ENCODE results near the gene HP1BP3. TPM values are rescaled to one million over a fixed set of nuclear protein-coding genes. Genes with fewer than 3 reads are reported as not detected.
"Not testable (repeated sequence)": the region's sequence is repeated elsewhere in the genome, so short reads cannot be mapped to it uniquely, and the experiment has no call there.

The HP1BP3 gene
- total and polyA plus RNA-seq, 7 donors, result 54.6 to 269 (median 158) TPM

- TF ChIP-seq POLR2AphosphoS5 (IDR thresholded peaks at IDR 0.05) (no peak), EP300 (IDR thresholded peaks at IDR 0.05) (no peak), POLR2A (IDR thresholded peaks at IDR 0.05) (no peak), CTCF (IDR thresholded peaks at IDR 0.05) (no peak)
- H3K9me3 ChIP-seq, result no peaks in the 10 kb centered on the region
- H3K36me3 ChIP-seq, result no peaks in the 10 kb centered on the region
- WGBS, 2 donors, result 90% methylated on average over 12 of the region's 12 CpGs
- H3K27me3 ChIP-seq, result peaks cover 0 to under 1% (median 0%) of the 10 kb centered on the region in 3 donors
- peaks cover 0 to 13% (median 10%) of the 10 kb centered on the region in 4 donors for H3K4me1 ChIP-seq
- H3K4me3 ChIP-seq, result no peak overlapping the region
- DNase-seq, result peak; percentile 48
- intact Hi-C loops (cut with DNase I), result no loop called here
- H3K27ac ChIP-seq, result no peak overlapping the region
Observed at GRCh38 chr1:20720631-20721091, 66.4 kb downstream of the HP1BP3 start.

- 76 to 87% methylated on average over 5 of the region's 5 CpGs for WGBS, 2 donors
- H3K36me3 ChIP-seq, result no peaks in the 10 kb centered on the region
- peaks cover 0 to 13% (median 10%) of the 10 kb centered on the region in 4 donors for H3K4me1 ChIP-seq
- H3K27ac ChIP-seq, result no peak overlapping the region
- H3K4me3 ChIP-seq, result no peak overlapping the region
- peak; percentile 48 for DNase-seq
- H3K27me3 ChIP-seq, result peaks cover 0 to 3% (median 0%) of the 10 kb centered on the region in 3 donors
- intact Hi-C loops (cut with DNase I), result no loop called here
- H3K9me3 ChIP-seq, result no peaks in the 10 kb centered on the region
- TF ChIP-seq EP300 (IDR thresholded peaks at IDR 0.05) (no peak), POLR2AphosphoS5 (IDR thresholded peaks at IDR 0.05) (no peak), POLR2A (IDR thresholded peaks at IDR 0.05) (no peak), CTCF (IDR thresholded peaks at IDR 0.05) (no peak)
Observed at GRCh38 chr1:20719871-20720620, 67.1 kb downstream of the HP1BP3 start.

GRCh38 chr1:20719261-20719660 is 67.8 kb downstream of the HP1BP3 start:
- peak; percentile 35 for DNase-seq
- Histone ChIP-seq H3K4me1 (peaks cover 0 to 13% (median 10%) of the 10 kb centered on the region in 4 donors), H3K27me3 (peaks cover 0 to 3% (median 0%) of the 10 kb centered on the region in 3 donors), H3K4me3 (no peak overlapping the region), H3K27ac (no peak overlapping the region), H3K36me3 (no peaks in the 10 kb centered on the region), H3K9me3 (no peaks in the 10 kb centered on the region)
- TF ChIP-seq POLR2AphosphoS5 (IDR thresholded peaks at IDR 0.05), result no peak
- no peak for TF ChIP-seq EP300 (IDR thresholded peaks at IDR 0.05)
- WGBS, 2 donors, result 89 to 91% methylated on average over 8 of the region's 8 CpGs
- intact Hi-C loops (cut with DNase I), result no loop called here

GRCh38 chr1:20718343-20718882 is 68.7 kb downstream of the HP1BP3 start:
- peaks cover 0 to 13% (median 10%) of the 10 kb centered on the region in 4 donors for H3K4me1 ChIP-seq
- peak overlapping the region in 2 of 4 donors; percentile 7 to 9 for H3K27ac ChIP-seq
- peak overlapping the region in 3 of 4 donors; percentile 46 to 55 (median 48) for H3K4me3 ChIP-seq
- H3K9me3 ChIP-seq; H3K27me3 ChIP-seq; H3K36me3 ChIP-seq; intact Hi-C loops (cut with DNase I): not testable (repeated sequence)
- DNase-seq, result peak; percentile 56
- WGBS, 2 donors, result 46 to 63% methylated on average over 17 of the region's 17 CpGs

GRCh38 chr1:20717452-20718342 is 69.4 kb downstream of the HP1BP3 start, which contains the start of gene KIF17:
Gene KIF17, minus strand, starts transcription at chr1:20718007. Its CDS starts 301 bp downstream, at chr1:20717706.
- Histone ChIP-seq H3K36me3 (no peaks in the 10 kb centered on the region), H3K4me1 (peaks cover 0 to 13% (median 10%) of the 10 kb centered on the region in 4 donors), H3K4me3 (peak within 1 kb of the TSS; percentile 27 to 55 (median 47)), H3K27ac (peak within 1 kb of the TSS in 2 of 4 donors; percentile 7 to 9), H3K27me3 (peaks cover 0 to 3% (median 0%) of the 10 kb centered on the region in 3 donors), H3K9me3 (no peaks in the 10 kb centered on the region)
- intact Hi-C loops (cut with DNase I), result no loop called here
- WGBS, 2 donors, result 1 to 2% methylated on average over 112 of the region's 112 CpGs
- TF ChIP-seq CTCF (IDR thresholded peaks at IDR 0.05), result no peak
- TF ChIP-seq EP300 (IDR thresholded peaks at IDR 0.05), result no peak
- TF ChIP-seq POLR2AphosphoS5 (IDR thresholded peaks at IDR 0.05), result no peak
- no peak for TF ChIP-seq POLR2A (IDR thresholded peaks at IDR 0.05)
- peak; percentile 89 for DNase-seq

Measured in sigmoid colon (tissue), 7 donors.